ENCODE data around the gene BBS9. TPM values are rescaled to one million over a fixed set of nuclear protein-coding genes. Genes with fewer than 3 reads are reported as not detected.
A peak's percentile ranks its signal among the peaks of the same experiment; 100 is the strongest.
"Not testable (repeated sequence)": the region's sequence is repeated elsewhere in the genome, so short reads cannot be mapped to it uniquely, and the experiment has no call there.

BBS9 gene
- total RNA-seq, 1 experiment from 2014 or later, result 4.2 TPM

DNA sequence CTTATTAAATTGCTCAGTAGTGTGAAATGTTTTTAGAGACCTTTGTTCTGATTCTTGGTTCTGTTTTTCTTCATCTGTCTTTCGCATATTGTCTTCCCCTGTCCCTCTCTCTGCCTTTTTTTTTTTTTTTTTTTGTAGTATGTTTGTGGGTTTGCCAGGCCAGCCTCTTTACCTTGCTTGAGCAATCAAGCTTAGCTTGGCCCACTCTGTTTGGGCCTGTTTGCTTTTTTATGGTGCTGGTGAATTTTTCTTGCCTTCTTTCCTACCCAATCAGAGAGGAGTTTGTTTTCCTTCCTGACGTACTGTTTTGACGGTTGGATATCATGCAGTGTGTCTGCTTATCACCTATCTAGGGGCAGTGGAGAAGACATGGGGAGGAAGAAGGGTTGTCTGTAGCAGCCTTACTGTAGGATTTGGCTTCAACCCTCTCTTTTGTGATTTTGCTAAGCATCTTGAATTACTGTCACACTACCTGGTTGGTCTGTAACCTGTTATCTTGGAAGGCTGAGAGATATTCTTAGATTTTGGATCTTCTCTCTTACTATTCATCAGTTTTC lies 64.0 kb downstream of the BBS9 start:
- no peak for DNase-seq (ENCODE audit: low read depth)

DNA sequence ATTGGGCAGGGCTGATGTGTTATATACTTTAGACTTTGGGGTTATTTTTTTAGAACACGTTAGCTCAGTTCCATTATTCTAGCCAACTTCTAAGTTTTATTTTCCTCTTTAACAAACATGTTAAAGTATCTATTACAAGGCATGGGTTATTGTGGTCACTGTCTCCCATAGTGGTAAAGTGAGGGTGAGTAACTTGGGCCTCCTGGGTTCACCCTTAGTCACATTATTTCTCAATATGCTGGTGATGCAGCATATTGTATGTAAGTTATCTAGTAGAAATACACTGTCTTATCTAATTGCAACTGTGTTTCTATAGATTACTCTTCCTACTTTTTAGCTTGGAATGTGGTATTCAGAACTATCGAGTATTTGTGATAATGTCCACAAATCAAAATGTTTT lies 65.9 kb downstream of the BBS9 start:
- peak; percentile 53 for DNase-seq (ENCODE audit: low read depth)

DNA sequence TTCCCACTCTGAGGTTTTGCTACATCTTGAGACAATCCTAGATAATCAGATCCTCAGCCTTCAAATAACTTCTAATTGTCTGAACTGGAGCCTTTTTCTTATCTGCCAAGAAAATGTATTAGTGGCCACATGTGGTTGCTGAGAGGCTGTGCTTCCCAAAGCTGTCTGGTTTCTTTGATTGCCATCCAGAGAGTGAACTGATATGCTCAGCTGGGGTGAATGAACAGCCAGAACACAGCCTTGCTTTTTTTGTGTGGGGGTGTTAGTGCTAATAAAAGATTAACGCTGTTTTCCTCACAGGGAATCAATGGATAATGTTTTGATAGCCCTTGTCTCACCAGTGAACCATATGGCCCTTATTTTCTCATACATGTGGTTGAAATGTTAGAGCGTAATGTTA lies 66.9 kb downstream of the BBS9 start:
- no peak for DNase-seq (ENCODE audit: low read depth)

DNA sequence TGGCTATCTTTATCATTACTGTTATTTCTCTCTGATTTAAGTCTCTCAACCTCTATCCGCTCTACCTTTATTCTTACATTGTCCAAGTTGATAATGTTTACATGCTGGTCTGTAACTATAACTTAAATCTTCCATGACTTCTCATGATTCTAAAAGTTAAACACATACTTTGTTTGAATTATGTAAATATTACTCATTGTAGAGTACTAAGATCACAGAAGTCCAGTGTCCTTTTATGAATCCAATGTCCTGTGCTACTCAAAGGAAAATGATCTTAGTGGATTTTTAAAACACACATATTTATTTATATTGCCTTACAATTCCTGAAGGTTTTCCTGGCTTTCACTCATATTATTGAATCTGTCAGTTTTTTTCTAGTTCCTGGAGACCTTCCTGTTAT lies 70.9 kb downstream of the BBS9 start:
- no peak for DNase-seq (ENCODE audit: low read depth)

DNA sequence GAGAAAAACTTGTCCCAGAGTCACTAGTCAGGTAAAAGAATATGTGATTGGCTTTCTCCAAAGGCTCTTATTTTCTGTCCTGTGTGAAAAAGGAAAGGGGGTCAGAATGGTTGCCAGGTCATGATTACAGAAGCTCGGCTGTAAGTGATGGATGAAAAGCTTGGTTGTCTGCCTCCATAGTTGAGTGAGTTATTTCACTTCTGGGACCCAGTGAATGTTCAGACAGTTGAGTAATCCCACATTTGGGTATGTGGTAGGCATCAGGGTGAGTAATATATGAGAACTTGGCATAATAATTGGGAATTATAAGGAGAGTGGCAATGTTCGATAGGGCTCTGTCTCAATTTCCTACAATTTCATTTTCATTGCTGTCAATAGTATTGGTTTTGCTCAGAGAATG lies 72.5 kb downstream of the BBS9 start:
- peak; percentile 6 for DNase-seq (ENCODE audit: low read depth)

DNA sequence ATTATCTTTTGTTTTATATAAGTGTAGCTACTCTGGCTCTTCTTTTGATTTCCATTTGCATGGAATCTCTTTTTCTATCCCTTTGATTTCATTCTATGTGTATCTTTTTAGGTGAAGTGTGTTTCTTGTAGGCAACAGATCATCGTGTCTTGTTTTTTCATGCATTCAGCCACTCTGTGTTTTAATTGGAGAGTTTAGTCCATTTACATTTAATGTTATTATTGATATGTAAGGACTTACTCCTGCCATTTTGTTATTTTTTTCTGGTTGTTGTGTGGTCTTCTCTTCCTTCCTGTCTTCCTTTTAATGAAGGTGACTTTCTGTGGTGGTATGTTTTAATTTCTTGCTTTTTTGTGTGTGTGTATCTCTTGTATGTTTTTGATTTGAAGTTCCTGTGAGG lies 81.6 kb downstream of the BBS9 start:
- no peak for DNase-seq (ENCODE audit: low read depth)

DNA sequence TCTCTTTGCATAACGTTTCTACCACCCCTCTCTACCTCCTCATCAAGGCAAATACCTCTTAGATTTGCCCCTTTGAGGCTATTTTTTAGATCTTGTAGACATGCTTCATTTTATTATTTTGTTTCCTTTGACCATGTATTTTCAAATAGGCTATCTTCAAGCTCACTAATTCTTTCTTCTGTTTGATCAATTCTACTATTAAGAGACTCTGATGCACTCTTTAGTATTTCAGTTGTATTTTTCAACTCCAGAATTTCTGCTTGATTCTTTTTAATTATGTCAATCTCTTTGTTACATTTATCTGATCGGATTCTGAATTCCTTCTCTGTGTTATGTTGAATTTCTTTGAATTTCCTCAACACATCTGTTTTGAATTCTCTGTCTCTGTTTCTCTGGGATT lies 82.8 kb downstream of the BBS9 start:
- no peak for DNase-seq (ENCODE audit: low read depth)

DNA sequence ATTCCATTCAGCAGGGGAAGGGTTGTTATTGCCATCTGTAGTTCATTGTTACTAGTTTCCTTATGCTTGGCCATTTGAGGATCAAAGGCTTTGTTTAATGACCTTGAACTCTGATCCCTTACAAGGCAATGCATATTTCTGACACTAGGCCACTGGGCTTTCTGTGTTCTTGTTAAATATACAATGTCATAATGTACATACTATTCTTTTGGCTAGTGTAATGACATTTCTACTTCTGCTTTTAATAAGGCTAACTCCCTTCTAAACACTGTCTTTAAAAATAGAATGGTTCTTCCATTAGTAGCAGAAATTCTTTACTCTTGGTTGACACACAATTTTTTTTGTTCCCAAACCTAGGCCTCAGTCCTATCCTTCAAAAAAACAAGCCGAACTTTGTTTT lies 86.6 kb downstream of the BBS9 start:
- no peak for DNase-seq (ENCODE audit: low read depth)

DNA sequence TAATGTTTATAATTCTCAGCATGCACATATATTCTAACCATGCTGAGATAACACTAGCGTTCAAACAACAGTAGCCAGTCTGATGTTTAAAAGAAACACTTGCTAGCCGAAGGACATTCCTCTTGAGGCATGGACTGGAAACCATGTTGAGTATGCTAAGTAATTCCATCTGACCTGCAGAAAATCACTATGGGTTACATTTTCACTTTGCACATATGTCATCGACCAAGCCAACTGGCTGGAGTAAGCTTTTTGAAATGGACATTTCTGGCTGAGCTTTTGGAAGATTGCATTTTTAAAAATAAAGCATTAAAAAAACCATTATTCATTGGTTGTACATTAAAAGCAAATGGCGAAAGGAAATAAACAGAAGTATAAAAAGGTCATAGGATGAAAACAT lies 88.2 kb downstream of the BBS9 start:
- DNase-seq (ENCODE audit: low read depth), result no peak

DNA sequence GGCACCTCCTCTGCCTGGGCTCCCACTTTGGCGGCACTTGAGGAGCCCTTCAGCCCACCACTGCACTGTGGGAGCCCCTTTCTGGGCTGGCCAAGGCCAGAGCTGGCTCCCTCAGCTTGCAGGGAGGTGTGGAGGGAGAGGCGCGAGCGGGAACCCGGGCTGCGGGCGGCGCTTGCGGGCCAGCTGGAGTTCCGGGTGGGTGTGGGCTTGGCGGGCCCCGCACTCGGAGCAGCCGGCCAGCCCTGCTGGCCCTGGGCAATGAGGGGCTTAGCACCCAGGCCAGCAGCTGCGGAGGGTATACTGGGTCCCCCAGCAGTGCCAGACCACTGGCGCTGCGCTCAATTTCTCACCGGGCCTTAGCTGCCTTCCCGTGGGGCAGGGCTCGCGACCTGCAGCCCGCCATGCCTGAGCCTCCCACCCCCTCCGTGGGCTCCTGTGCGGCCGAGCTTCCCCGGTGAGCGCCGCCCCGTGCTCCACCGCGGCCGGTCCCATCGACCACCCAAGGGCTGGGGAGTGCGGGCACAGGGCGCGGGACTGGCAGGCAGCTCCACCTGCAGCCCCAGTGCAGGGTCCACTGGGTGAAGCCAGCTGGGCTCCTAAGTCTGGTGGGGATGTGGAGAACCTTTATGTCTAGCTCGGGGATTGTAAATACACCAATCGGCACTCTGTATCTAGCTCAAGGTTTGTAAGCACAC lies 89.6 kb downstream of the BBS9 start:
- not testable (repeated sequence) for DNase-seq (ENCODE audit: low read depth)

DNA sequence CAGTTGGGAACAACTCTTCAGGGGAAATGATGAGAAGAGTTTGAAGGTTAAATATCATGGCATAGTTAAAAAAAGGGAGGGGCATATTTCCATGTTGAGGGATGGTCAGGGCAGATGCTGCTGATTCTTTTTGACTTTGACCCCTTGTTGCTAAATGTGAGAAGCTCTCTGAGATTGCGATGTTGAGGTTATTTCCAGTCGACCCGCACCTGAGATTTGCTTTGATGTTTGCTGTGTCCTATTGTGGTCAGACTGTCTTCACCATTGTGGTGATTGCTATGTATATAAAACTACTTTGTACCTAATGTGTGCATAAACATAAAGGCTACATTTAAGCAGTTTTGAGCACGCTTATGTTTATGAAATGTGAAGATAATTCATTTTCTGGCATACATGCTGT lies 90.9 kb downstream of the BBS9 start:
- no peak for DNase-seq (ENCODE audit: low read depth)

DNA sequence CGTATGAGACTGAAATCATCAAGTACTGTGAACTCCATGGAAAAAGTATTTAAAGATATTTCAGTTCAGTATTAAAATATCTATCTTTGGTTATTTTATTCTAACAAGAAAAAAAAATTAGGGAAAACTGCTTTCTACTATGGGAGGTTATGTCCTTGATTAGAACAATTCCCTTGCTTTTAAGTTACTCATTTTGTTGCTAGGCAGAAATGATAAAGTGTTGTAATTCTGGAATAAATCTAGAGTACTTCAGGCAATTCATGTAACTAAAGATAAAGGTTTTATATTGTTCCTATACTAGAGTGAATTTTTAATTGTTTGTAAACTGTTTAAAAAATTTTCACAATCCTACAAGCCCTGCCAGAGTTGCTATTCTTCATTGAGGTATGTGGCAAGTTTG lies 92.0 kb downstream of the BBS9 start:
- no peak for DNase-seq (ENCODE audit: low read depth)

DNA sequence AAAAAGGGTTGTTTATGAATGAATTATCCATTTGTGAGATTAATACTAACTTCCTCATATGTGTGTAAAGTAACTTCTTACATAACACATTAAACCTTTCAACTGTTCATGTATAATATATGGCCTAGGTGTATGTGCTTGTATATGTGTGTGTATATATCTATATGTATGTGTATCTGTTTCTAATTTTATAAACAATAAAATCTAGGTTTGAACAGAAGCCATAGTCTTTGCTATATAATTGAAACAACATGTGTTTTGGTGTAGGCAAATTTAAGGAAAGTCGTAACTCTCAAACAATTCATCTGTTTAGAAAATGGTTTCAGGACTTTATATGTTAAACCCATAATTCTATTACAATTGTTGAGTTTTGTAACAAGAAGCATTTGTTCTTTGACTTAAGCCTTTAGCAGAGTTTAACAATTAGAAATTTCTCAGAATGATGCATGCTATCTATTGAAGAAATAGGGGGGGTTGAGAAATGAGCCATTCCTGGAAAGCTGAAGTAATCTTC lies 103.3 kb downstream of the BBS9 start:
- DNase-seq (ENCODE audit: low read depth), result no peak

DNA sequence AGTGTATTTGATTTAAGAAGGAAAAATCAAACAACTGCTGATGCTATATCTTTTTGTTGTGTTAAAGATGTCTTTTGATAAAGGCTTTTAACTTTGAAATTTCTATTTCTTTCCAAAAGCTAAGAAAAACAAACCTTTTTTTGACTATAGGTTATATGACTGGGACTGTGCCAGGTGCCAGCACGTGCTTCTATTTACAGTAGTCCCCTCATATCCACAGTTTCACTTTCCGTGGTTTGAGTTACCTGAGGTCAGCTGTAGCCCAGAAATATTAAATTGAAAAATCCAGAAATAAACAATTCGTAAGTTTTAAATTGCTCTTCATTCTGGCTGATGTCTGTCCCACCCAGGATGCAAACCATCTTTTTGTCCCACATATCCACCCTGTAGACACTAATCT lies 104.3 kb downstream of the BBS9 start:
- no peak for DNase-seq (ENCODE audit: low read depth)

DNA sequence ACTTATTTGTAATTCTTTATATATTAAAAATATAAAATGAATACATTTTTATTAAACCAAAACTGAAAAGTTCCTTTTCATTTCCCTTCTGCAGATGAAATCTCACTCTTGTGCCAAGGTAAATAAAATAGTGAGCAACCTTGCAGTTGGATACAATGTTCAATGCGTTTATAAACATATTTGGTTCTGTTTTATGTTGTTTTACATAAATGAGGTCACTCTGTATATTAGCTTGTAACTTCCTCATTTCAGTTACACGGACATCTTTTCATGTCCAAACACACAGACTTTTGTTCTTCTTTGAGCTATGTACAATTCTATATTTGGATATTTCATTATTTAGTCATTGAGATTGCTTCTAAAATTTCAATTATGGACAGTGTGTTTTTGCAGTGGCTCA lies 107.7 kb downstream of the BBS9 start:
- DNase-seq (ENCODE audit: low read depth), result no peak

DNA sequence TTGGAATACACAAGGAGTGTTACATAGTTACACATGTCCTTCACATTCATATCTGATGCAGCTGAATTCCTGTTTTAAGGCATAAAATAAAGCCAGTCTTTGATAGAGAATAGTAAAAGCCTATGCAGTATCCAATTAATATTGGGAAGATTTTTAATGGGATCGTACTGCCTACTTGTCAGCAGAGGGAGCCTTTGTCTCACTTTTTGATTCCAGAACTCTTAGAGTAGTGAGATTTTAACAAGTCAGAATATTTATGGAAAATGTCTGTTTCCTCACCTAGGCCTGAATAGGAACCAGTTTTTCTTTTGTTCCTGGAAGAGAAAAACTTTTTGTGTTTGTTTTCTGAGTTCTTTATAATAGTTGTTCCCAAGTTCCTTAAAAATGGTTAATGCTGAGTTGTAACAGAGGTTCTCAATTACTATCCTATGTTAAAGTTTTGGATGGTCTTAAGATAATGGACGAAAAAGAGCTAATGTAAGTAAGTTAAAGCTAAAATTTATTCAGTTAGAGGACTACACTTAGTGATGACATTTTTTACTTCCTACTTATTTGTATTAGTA lies 114.0 kb downstream of the BBS9 start:
- DNase-seq (ENCODE audit: low read depth), result peak; percentile 14

DNA sequence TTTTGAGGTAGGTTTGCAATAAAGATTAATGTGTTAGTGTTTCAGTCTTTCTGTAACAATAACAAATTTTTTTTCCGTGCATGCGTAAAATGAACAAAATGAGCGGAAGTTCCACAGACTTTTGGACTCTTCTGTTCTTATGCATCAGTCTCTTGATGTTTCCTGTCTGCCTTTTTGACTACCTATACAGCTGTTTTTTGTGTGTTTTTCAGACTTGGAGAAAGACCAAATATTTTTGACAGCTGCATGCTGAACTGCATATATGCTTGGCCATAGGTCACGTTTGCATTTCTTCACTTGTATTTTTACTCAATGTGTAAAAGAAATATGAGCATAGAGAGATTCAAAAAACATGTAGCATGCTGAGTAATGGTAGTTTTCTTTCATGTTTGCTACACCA lies 119.3 kb downstream of the BBS9 start:
- DNase-seq (ENCODE audit: low read depth), result no peak

DNA sequence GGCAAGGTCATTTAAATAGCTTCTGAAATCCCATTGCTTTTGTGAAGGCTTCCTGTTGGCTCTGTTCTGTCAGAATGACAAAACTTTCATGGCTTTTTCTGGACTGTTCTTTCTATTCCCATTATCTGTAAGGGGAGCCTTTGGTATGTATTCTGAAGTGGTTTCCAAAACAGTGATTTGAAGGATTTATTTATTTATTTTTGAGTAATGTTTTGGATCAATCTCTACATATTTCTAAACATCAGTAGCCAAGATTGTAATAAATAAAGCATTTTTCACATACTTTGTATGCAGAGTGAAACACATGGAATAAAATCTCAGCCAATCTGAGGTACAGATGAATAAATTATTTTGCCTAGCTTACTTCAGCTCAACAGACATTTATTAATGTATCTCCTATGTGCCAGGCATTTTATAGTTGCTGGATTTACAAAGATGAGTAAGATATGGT lies 121.1 kb downstream of the BBS9 start:
- no peak for DNase-seq (ENCODE audit: low read depth)

DNA sequence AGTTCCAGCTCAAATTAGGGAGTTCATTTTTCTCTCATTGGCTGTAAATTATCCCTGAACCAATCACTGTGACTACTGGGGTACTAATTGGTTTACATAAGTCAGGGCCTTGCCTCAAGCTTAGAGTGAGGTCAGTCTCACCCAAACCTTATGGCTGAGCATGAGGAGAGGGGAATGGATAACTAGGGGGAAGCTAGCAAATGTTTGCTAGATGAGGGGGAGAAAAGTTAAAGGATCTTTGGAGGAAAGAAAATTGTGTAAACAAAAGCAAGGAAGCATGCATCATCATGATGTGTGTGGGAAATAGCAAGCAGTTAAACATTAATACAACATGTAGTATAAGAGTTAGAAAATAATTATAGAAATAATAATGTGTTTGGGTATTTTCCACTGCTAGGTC lies 121.9 kb downstream of the BBS9 start:
- no peak for DNase-seq (ENCODE audit: low read depth)

DNA sequence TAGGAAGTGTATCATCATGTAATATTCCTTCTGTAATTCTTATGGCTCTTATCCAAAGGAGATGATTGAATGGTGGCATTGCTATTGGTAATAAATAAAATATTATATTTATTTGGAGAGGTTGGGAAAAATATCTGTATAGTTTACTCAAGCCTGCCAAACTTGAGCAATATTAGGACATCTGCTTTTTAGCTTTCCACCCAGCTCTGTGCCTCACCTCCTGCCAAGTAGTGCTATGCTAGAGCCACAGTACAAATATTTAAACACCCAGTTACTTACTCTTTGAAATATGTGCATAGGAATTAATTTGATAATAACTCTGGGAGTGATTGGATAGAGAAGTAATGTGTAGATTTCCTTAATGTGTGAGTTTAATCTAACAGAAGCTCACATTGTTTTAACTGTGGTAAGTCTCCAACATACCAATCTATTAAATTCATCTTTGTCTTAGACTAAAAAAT lies 129.2 kb downstream of the BBS9 start:
- no peak for DNase-seq (ENCODE audit: low read depth)

DNA sequence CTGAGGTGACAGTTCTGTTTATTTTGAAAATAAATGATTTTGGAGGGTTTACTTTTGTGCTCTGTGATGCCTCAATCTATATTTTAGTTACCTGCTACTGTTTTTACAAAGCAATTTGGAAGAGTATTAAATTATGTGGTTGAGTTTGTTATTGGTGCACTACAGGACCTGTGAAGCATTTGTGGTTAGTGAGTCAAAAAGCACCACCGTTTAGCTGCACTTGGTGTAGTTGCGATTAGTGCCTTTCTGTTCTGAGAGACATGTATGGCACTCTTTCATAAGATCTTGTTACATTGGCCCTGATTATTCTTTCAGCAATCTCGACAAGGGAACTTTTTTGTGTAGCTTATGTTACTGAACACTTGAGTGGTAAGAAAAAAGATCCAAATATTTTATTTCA lies 132.2 kb downstream of the BBS9 start:
- DNase-seq (ENCODE audit: low read depth), result peak; percentile 25

DNA sequence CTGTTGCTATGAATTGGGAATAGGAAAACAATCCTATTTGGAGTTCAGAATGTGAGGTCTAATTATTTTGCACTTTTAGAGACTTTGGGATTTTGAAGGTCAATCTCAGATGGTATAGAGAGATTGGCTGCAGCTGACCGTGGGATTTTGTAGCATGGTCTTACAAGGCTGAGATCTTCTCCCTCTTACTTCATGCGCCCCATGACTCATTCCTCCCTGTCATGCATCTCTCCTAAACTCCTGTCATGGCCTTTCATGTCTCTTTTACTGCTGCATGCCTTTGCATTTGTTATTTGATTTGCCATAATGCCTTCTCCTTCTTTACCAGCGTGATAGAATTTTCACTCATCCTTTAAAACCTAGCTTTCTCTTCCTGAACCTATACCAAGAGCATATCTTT lies 133.1 kb downstream of the BBS9 start:
- peak; percentile 11 for DNase-seq (ENCODE audit: low read depth)

DNA sequence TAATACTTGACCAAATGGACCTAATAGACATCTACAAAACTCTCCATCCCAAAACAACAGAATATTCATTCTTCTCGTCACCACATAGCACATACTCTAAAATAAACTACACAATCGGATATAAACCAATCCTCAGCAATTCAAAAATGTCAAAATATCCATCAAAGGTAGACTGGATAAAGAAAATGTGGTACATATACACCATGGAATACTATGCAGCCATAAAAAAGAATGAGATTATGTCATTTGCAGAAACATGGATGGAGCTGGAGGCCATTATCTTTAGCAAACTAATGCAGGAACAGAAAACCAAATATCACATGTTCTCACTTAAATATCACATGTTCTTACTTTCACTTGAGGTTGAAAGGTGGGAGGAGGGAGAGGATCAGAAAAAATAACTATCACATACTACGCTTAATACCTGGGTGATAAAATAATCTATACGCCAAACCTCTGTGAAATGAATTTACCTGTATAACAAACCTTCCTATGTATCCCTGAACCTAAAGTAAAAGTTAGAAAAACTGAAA lies 142.5 kb downstream of the BBS9 start:
- not testable (repeated sequence) for DNase-seq (ENCODE audit: low read depth)
